Peyer's patch (tissue), 4 donors: Measurements from ENCODE around the gene RAB8B. TPM values are rescaled to one million over a fixed set of nuclear protein-coding genes. Genes with fewer than 3 reads are reported as not detected.

ENCODE experiments used
- DNase-seq, 3 donors: peaks; one replicate each; pipeline ENCODE4 v3.0.0-alpha.2; 2017 to 2019
- H3K27ac ChIP-seq, 4 donors: fragments of 200-600 bp; sonication (generic); one replicate each; pipeline ENCODE4 v1.5.1; 2016 to 2019
- H3K27me3 ChIP-seq, 2 donors: fragments of 200-600 bp; sonication (generic); one replicate each; pipeline ENCODE4 v1.5.1; 2019
- H3K36me3 ChIP-seq, 3 donors: fragments of 200-600 bp; sonication (generic); one replicate each; pipeline ENCODE4 v1.5.1; 2016 to 2019
- H3K4me1 ChIP-seq, 4 donors: fragments of 200-600 bp; sonication (generic); one replicate each; pipeline ENCODE4 v1.5.1; 2016 to 2019
- H3K4me3 ChIP-seq, 4 donors: fragments of 200-600 bp; sonication (generic); 1 replicate in 3 of 4; 2 replicates in 1 of 4; pipeline ENCODE4 v1.5.1; 2016 to 2019; ENCODE audit warnings: mild to moderate bottlenecking in 1 of 4
- H3K9me3 ChIP-seq, 4 donors: fragments of 200-600 bp; sonication (generic); one replicate each; pipeline ENCODE4 v1.5.1; 2016 to 2019; ENCODE audit warnings: mild to moderate bottlenecking in 1 of 4
- CTCF ChIP-seq, 6 experiments: fragments of 450-650 bp in 4 of 6; fragments of 200-600 bp in 2 of 6; sonication (generic) in 1 of 6; IDR thresholded peaks; one replicate each; pipeline ENCODE4 v1.5.1; 2017 to 2019; ENCODE audit warnings: antibody characterized with exemption in 6 of 6, mild to moderate bottlenecking in 3 of 6, moderate library complexity in 1 of 6
- POLR2A ChIP-seq, 2 donors: fragments of 450-650 bp; IDR thresholded peaks; one replicate each; pipeline ENCODE4 v1.5.1; 2017; ENCODE audit warnings: antibody characterized with exemption in 2 of 2, mild to moderate bottlenecking in 2 of 2, moderate library complexity in 2 of 2
- total RNA-seq, 4 donors: library from RNA; depleted of rRNA; stranded (reverse); fragments of >200 nt; gene quantifications; one replicate each; pipeline ENCODE4 v1.1.0, GENCODE V29; 2016

RAB8B gene
- total RNA-seq, 4 donors from 2014 or later, result 11.7 to 35.5 (median 25.3) TPM

GRCh38 chr15:63155486-63155885 lies 33.9 kb upstream of the RAB8B start:
- DNase-seq, result no peak
- no peaks in the 10 kb centered on the region for H3K9me3 ChIP-seq
- peaks cover 0 to 17% (median 6%) of the 10 kb centered on the region in 4 donors for H3K4me1 ChIP-seq
- no peaks in the 10 kb centered on the region for H3K27me3 ChIP-seq
- peak overlapping the region in 1 of 4 donors; percentile 96 for H3K27ac ChIP-seq
- TF ChIP-seq CTCF (IDR thresholded peaks at IDR 0.05), result no peak
- no peak for TF ChIP-seq POLR2A (IDR thresholded peaks at IDR 0.05)
- peaks cover 0 to 43% (median 0%) of the 10 kb centered on the region in 3 donors for H3K36me3 ChIP-seq
- H3K4me3 ChIP-seq, result peak overlapping the region in 2 of 4 donors; percentile 72

- Histone ChIP-seq H3K27ac (peak overlapping the region; percentile 91 to 97 (median 96)), H3K27me3 (no peaks in the 10 kb centered on the region), H3K36me3 (peaks cover 0 to 38% (median 0%) of the 10 kb centered on the region in 3 donors), H3K4me1 (peaks cover 0 to 17% (median 6%) of the 10 kb centered on the region in 4 donors), H3K9me3 (no peaks in the 10 kb centered on the region), H3K4me3 (peak overlapping the region; percentile 65 to 80 (median 72))
- TF ChIP-seq CTCF (IDR thresholded peaks at IDR 0.05), result no peak
- no peak for DNase-seq
Observed at GRCh38 chr15:63156086-63156710, 33.2 kb upstream of the RAB8B start.

GRCh38 chr15:63156755-63157117 lies 32.7 kb upstream of the RAB8B start:
- Histone ChIP-seq H3K27me3 (no peaks in the 10 kb centered on the region), H3K9me3 (no peaks in the 10 kb centered on the region), H3K4me3 (peak overlapping the region; percentile 65 to 80 (median 72)), H3K36me3 (peaks cover 0 to 33% (median 0%) of the 10 kb centered on the region in 3 donors), H3K4me1 (peaks cover 0 to 17% (median 6%) of the 10 kb centered on the region in 4 donors), H3K27ac (peak overlapping the region; percentile 91 to 97 (median 96))
- no peak for TF ChIP-seq CTCF (IDR thresholded peaks at IDR 0.05)
- no peak for TF ChIP-seq POLR2A (IDR thresholded peaks at IDR 0.05)
- DNase-seq, result peak; percentile 39 to 79 (median 57)

- peak within 1 kb of the TSS; percentile 91 to 97 (median 96) for H3K27ac ChIP-seq
- peak within 1 kb of the TSS; percentile 65 to 80 (median 72) for H3K4me3 ChIP-seq
- H3K9me3 ChIP-seq, result no peaks in the 10 kb centered on the region
- TF ChIP-seq POLR2A (IDR thresholded peaks at IDR 0.05) (peak; percentile 86 to 90), CTCF (IDR thresholded peaks at IDR 0.05) (no peak)
- H3K4me1 ChIP-seq, result peaks cover 0 to 17% (median 6%) of the 10 kb centered on the region in 4 donors
- peak; percentile 94 to 97 (median 96) for DNase-seq
- H3K27me3 ChIP-seq, result no peaks in the 10 kb centered on the region
- peaks cover 0 to 27% (median 0%) of the 10 kb centered on the region in 3 donors for H3K36me3 ChIP-seq
Observed at GRCh38 chr15:63157118-63157843, 32.1 kb upstream of the RAB8B start, which contains the start of gene RPS27L. TSS of gene RPS27L (minus strand) at chr15:63157477. CDS start at chr15:63157405, 72 bp downstream.

GRCh38 chr15:63157891-63158431 lies 31.4 kb upstream of the RAB8B start:
- Histone ChIP-seq H3K27ac (peak overlapping the region; percentile 91 to 97 (median 96)), H3K27me3 (no peaks in the 10 kb centered on the region), H3K4me1 (peaks cover 0 to 17% (median 6%) of the 10 kb centered on the region in 4 donors), H3K9me3 (no peaks in the 10 kb centered on the region), H3K36me3 (peaks cover 0 to 20% (median 0%) of the 10 kb centered on the region in 3 donors), H3K4me3 (peak overlapping the region; percentile 65 to 80 (median 72))
- TF ChIP-seq POLR2A (IDR thresholded peaks at IDR 0.05) (no peak), CTCF (IDR thresholded peaks at IDR 0.05) (peak in 2 of 6 experiments; percentile 19 to 25)
- peak in 2 of 3 donors; percentile 60 to 68 for DNase-seq
